ENCODE data around the gene FBXO24.

Gene FBXO24

DNA sequence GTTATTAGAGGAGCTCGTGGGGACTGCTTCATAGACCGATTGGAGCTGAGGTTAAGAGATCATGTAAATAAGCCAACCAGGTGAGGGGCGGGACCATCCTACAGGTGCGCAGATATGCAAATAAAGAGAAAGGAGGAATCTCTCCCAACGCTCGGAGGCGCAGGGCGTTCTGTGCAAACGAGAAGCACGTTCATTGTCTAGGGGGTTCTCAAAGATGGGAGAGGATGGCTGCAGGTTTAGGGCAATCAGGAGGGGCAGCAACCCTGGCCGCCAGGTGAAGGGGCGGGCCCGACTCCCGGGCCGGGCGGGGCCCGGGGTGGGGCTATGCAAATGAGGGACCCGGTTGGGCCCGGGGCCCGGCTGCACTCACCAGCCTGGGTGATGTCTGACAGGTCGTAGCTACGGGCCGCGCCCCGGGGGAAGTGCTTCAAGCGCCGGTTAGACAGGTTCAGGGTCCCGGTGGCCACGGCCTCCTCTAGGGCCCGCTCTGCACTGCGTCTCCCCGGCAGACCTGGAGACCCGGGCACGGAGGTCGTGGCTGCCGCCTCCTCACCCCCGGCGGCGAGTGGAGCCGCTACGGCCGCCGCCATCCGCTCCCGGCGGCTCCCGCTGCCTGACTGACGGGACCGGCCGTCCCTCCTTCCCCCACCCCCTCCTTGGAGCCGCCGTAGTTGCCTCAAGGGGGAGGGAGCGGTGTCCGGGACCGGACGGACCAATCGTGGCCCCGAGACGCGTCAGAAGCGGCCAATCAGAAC is 440 bp upstream of the FBXO24 start, which contains the start of gene LRCH4 (continued):
- TF ChIP-seq, protein P1, sequence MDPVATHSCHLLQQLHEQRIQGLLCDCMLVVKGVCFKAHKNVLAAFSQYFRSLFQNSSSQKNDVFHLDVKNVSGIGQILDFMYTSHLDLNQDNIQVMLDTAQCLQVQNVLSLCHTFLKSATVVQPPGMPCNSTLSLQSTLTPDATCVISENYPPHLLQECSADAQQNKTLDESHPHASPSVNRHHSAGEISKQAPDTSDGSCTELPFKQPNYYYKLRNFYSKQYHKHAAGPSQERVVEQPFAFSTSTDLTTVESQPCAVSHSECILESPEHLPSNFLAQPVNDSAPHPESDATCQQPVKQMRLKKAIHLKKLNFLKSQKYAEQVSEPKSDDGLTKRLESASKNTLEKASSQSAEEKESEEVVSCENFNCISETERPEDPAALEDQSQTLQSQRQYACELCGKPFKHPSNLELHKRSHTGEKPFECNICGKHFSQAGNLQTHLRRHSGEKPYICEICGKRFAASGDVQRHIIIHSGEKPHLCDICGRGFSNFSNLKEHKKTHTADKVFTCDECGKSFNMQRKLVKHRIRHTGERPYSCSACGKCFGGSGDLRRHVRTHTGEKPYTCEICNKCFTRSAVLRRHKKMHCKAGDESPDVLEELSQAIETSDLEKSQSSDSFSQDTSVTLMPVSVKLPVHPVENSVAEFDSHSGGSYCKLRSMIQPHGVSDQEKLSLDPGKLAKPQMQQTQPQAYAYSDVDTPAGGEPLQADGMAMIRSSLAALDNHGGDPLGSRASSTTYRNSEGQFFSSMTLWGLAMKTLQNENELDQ (tag by site-specific recombination; IDR thresholded peaks at IDR 0.05; ENCODE audit: low read depth), result no peak
- TF ChIP-seq ZNF624 (tag by site-specific recombination; IDR thresholded peaks at IDR 0.05) (peak; percentile 68; the same call in 1 of the 2 replicates), MYNN (tag by site-specific recombination; IDR thresholded peaks at IDR 0.05; ENCODE audit: borderline replicate concordance) (peak; percentile 20; the same call in 1 of the 2 replicates), ZNF629 (tag by site-specific recombination; IDR thresholded peaks at IDR 0.05) (peak; percentile 87), ZNF335 (tag by site-specific recombination; conservative IDR thresholded peaks at IDR 0.05) (peak; percentile 87), ZNF501 (tag by site-specific recombination; IDR thresholded peaks at IDR 0.05) (peak; percentile 98), ZNF658 (tag by site-specific recombination; IDR thresholded peaks at IDR 0.05) (no peak), OSR2 (tag by site-specific recombination; IDR thresholded peaks at IDR 0.05) (peak; percentile 52; the same call in 1 of the 2 replicates), ZNF416 (tag by site-specific recombination; IDR thresholded peaks at IDR 0.05) (no peak), ZNF626 (tag by site-specific recombination; IDR thresholded peaks at IDR 0.05) (no peak), GLI2 (tag by site-specific recombination; IDR thresholded peaks at IDR 0.05; ENCODE audit: borderline replicate concordance, low read depth) (no peak; the same call in 1 of the 2 replicates), ZBTB7A (tag by site-specific recombination; IDR thresholded peaks at IDR 0.05; ENCODE audit: low read depth) (peak; percentile 98), ZEB2 (tag by site-specific recombination; IDR thresholded peaks at IDR 0.05) (peak; percentile 95), MZF1 (tag by site-specific recombination; IDR thresholded peaks at IDR 0.05; ENCODE audit: borderline replicate concordance) (no peak), ZNF266 (tag by site-specific recombination; IDR thresholded peaks at IDR 0.05; ENCODE audit: low read depth) (no peak), ZNF510 (tag by site-specific recombination; IDR thresholded peaks at IDR 0.05; ENCODE audit: insufficient replicate concordance) (no peak), GLI4 (tag by site-specific recombination; IDR thresholded peaks at IDR 0.05) (peak; percentile 82; the same call in 1 of the 2 replicates), ZNF394 (tag by site-specific recombination; IDR thresholded peaks at IDR 0.05; ENCODE audit: borderline replicate concordance) (peak; percentile 75; the same call in 1 of the 2 replicates), SCRT2 (tag by site-specific recombination; IDR thresholded peaks at IDR 0.05) (peak; percentile 86), ZNF785 (tag by site-specific recombination; IDR thresholded peaks at IDR 0.05) (0 out of 2 replicates have a peak, but pooled peaks have one; percentile 30)
- TF ChIP-seq, protein P2, sequence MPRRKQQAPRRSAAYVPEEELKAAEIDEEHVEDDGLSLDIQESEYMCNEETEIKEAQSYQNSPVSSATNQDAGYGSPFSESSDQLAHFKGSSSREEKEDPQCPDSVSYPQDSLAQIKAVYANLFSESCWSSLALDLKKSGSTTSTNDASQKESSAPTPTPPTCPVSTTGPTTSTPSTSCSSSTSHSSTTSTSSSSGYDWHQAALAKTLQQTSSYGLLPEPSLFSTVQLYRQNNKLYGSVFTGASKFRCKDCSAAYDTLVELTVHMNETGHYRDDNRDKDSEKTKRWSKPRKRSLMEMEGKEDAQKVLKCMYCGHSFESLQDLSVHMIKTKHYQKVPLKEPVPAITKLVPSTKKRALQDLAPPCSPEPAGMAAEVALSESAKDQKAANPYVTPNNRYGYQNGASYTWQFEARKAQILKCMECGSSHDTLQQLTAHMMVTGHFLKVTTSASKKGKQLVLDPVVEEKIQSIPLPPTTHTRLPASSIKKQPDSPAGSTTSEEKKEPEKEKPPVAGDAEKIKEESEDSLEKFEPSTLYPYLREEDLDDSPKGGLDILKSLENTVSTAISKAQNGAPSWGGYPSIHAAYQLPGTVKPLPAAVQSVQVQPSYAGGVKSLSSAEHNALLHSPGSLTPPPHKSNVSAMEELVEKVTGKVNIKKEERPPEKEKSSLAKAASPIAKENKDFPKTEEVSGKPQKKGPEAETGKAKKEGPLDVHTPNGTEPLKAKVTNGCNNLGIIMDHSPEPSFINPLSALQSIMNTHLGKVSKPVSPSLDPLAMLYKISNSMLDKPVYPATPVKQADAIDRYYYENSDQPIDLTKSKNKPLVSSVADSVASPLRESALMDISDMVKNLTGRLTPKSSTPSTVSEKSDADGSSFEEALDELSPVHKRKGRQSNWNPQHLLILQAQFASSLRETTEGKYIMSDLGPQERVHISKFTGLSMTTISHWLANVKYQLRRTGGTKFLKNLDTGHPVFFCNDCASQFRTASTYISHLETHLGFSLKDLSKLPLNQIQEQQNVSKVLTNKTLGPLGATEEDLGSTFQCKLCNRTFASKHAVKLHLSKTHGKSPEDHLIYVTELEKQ (tag by site-specific recombination; IDR thresholded peaks at IDR 0.05; ENCODE audit: borderline replicate concordance), result peak; percentile 79; the same call in 1 of the 2 replicates
- TF ChIP-seq, protein P3, sequence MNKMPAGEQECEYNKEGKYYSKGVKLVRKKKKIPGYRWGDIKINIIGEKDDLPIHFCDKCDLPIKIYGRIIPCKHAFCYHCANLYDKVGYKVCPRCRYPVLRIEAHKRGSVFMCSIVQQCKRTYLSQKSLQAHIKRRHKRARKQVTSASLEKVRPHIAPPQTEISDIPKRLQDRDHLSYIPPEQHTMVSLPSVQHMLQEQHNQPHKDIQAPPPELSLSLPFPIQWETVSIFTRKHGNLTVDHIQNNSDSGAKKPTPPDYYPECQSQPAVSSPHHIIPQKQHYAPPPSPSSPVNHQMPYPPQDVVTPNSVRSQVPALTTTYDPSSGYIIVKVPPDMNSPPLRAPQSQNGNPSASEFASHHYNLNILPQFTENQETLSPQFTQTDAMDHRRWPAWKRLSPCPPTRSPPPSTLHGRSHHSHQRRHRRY (tag by site-specific recombination; IDR thresholded peaks at IDR 0.05), result peak; percentile 25; the same call in 1 of the 2 replicates
- TF ChIP-seq, protein P4, sequence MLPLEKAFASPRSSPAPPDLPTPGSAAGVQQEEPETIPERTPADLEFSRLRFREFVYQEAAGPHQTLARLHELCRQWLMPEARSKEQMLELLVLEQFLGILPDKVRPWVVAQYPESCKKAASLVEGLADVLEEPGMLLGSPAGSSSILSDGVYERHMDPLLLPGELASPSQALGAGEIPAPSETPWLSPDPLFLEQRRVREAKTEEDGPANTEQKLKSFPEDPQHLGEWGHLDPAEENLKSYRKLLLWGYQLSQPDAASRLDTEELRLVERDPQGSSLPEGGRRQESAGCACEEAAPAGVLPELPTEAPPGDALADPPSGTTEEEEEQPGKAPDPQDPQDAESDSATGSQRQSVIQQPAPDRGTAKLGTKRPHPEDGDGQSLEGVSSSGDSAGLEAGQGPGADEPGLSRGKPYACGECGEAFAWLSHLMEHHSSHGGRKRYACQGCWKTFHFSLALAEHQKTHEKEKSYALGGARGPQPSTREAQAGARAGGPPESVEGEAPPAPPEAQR (tag by site-specific recombination; IDR thresholded peaks at IDR 0.05), result 0 out of 2 replicates have a peak, but pooled peaks have one; percentile 52
- TF ChIP-seq, protein P5, sequence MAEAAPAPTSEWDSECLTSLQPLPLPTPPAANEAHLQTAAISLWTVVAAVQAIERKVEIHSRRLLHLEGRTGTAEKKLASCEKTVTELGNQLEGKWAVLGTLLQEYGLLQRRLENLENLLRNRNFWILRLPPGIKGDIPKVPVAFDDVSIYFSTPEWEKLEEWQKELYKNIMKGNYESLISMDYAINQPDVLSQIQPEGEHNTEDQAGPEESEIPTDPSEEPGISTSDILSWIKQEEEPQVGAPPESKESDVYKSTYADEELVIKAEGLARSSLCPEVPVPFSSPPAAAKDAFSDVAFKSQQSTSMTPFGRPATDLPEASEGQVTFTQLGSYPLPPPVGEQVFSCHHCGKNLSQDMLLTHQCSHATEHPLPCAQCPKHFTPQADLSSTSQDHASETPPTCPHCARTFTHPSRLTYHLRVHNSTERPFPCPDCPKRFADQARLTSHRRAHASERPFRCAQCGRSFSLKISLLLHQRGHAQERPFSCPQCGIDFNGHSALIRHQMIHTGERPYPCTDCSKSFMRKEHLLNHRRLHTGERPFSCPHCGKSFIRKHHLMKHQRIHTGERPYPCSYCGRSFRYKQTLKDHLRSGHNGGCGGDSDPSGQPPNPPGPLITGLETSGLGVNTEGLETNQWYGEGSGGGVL (tag by site-specific recombination; IDR thresholded peaks at IDR 0.05), result peak; percentile 64
- TF ChIP-seq, protein P6, sequence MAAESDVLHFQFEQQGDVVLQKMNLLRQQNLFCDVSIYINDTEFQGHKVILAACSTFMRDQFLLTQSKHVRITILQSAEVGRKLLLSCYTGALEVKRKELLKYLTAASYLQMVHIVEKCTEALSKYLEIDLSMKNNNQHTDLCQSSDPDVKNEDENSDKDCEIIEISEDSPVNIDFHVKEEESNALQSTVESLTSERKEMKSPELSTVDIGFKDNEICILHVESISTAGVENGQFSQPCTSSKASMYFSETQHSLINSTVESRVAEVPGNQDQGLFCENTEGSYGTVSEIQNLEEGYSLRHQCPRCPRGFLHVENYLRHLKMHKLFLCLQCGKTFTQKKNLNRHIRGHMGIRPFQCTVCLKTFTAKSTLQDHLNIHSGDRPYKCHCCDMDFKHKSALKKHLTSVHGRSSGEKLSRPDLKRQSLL (tag by site-specific recombination; IDR thresholded peaks at IDR 0.05), result peak; percentile 93; the same call in 1 of the 2 replicates
- TF ChIP-seq, protein P7, sequence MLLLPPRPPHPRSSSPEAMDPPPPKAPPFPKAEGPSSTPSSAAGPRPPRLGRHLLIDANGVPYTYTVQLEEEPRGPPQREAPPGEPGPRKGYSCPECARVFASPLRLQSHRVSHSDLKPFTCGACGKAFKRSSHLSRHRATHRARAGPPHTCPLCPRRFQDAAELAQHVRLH (tag by site-specific recombination; IDR thresholded peaks at IDR 0.05), result peak; percentile 78
